ENCODE data around the gene ZNF407.
A peak's percentile ranks its signal among the peaks of the same experiment; 100 is the strongest.

ZNF407 gene

GRCh38 chr18:74929110-74929509 is 331.4 kb downstream of the ZNF407 start:
- no peak for DNase-seq (ENCODE audit: low read depth)

GRCh38 chr18:74930616-74931015 is 332.9 kb downstream of the ZNF407 start:
- no peak for DNase-seq (ENCODE audit: low read depth)

- DNase-seq (ENCODE audit: low read depth): no peak
Observed at GRCh38 chr18:74933930-74934329, 336.3 kb downstream of the ZNF407 start.

- no peak for DNase-seq (ENCODE audit: low read depth)
Observed at GRCh38 chr18:74935434-74935833, 337.8 kb downstream of the ZNF407 start.

GRCh38 chr18:74936343-74936742 is 338.7 kb downstream of the ZNF407 start:
- no peak for DNase-seq (ENCODE audit: low read depth)

- DNase-seq (ENCODE audit: low read depth): no peak
Observed at GRCh38 chr18:74937291-74937690, 339.6 kb downstream of the ZNF407 start.

GRCh38 chr18:74940856-74941255 is 343.2 kb downstream of the ZNF407 start:
- DNase-seq (ENCODE audit: low read depth): no peak

- peak; percentile 4 for DNase-seq (ENCODE audit: low read depth)
Observed at GRCh38 chr18:74942319-74942910, 344.7 kb downstream of the ZNF407 start.

- DNase-seq (ENCODE audit: low read depth): no peak
Observed at GRCh38 chr18:74944676-74945075, 347.0 kb downstream of the ZNF407 start.

GRCh38 chr18:74945774-74946545 is 348.3 kb downstream of the ZNF407 start:
- DNase-seq (ENCODE audit: low read depth): no peak

- no peak for DNase-seq (ENCODE audit: low read depth)
Observed at GRCh38 chr18:74946646-74947375, 349.1 kb downstream of the ZNF407 start.

- DNase-seq (ENCODE audit: low read depth): no peak
Observed at GRCh38 chr18:74947417-74947816, 349.7 kb downstream of the ZNF407 start.

- DNase-seq (ENCODE audit: low read depth): no peak
Observed at GRCh38 chr18:74947875-74948274, 350.2 kb downstream of the ZNF407 start.

GRCh38 chr18:74949611-74950010 is 351.9 kb downstream of the ZNF407 start:
- no peak for DNase-seq (ENCODE audit: low read depth)

- no peak for DNase-seq (ENCODE audit: low read depth)
Observed at GRCh38 chr18:74950479-74950878, 352.8 kb downstream of the ZNF407 start.

- no peak for DNase-seq (ENCODE audit: low read depth)
Observed at GRCh38 chr18:74951165-74951760, 353.6 kb downstream of the ZNF407 start.

GRCh38 chr18:74957588-74958224 is 360.0 kb downstream of the ZNF407 start:
- no peak for DNase-seq (ENCODE audit: low read depth)

- no peak for DNase-seq (ENCODE audit: low read depth)
Observed at GRCh38 chr18:74959216-74959615, 361.5 kb downstream of the ZNF407 start.

- DNase-seq (ENCODE audit: low read depth): no peak
Observed at GRCh38 chr18:74961596-74961995, 363.9 kb downstream of the ZNF407 start.

- no peak for DNase-seq (ENCODE audit: low read depth)
Observed at GRCh38 chr18:74963820-74964446, 366.3 kb downstream of the ZNF407 start.

- DNase-seq (ENCODE audit: low read depth): no peak
Observed at GRCh38 chr18:74965682-74966081, 368.0 kb downstream of the ZNF407 start.

- no peak for DNase-seq (ENCODE audit: low read depth)
Observed at GRCh38 chr18:74967438-74967837, 369.8 kb downstream of the ZNF407 start.

Data from activated T-cell treated with anti-CD3 and anti-CD28 coated beads for 48 hours (primary cell).